ENCODE results near the gene CAPNS1. TPM values are rescaled to one million over a fixed set of nuclear protein-coding genes. Genes with fewer than 3 reads are reported as not detected.

CAPNS1 gene
- total RNA-seq, result 1,000 to 10,000 TPM in 1 of 9 donors, 100 to 1,000 TPM in 8; 272 to 1,054 (median 860) TPM
- polyA plus RNA-seq, result 1,000 to 10,000 TPM in 1 of 2 donors, 100 to 1,000 TPM in 1; 956 to 1,083 TPM
- long read RNA-seq, donor 1, transcript CAPNS1-201 (11 exons, 1,918 nt), result major isoform, 110 of 235 reads
- long read RNA-seq, donor 1, partial matches to known transcripts, result 79 of 235 reads
- long read RNA-seq, donor 1, other reads (novel, unspliced or antisense), result 46 of 235 reads
- long read RNA-seq, donor 2, partial matches to known transcripts, result 17 of 20 reads
- long read RNA-seq, donor 2, other reads (novel, unspliced or antisense), result 3 of 20 reads
- long read RNA-seq, donor 3, transcript CAPNS1-201 (11 exons, 1,918 nt), result major isoform, 67 of 143 reads
- long read RNA-seq, donor 3, partial matches to known transcripts, result 50 of 143 reads
- long read RNA-seq, donor 3, other reads (novel, unspliced or antisense), result 26 of 143 reads

GRCh38 chr19:36139473-36140303, at the start of gene CAPNS1:
TSS of gene CAPNS1 (plus strand) at chr19:36140066. CDS start at chr19:36141012, 946 bp downstream.
- H3K27ac ChIP-seq, result peak within 1 kb of the TSS; percentile 93 to 100 (median 99)
- no peaks in the 10 kb centered on the region for H3K27me3 ChIP-seq
- peaks cover 0 to 30% (median 29%) of the 10 kb centered on the region in 9 donors for H3K36me3 ChIP-seq
- H3K9me3 ChIP-seq, result no peaks in the 10 kb centered on the region
- peak; percentile 95 to 97 for TF ChIP-seq POLR2A (IDR thresholded peaks at IDR 0.05)
- TF ChIP-seq CTCF (IDR thresholded peaks at IDR 0.05), result peak in 5 of 12 donors; percentile 14 to 19 (median 17)
- peaks cover 0 to 30% (median 16%) of the 10 kb centered on the region in 12 donors for H3K4me1 ChIP-seq
- WGBS, 4 donors, result 0 to 1% (median 1%) methylated on average over 17 to 75 of the region's 75 CpGs
- intact Hi-C loops (cut with DNase I), result loop anchor here in 6 of 10 donors (1.0 to 10.0 kb wide), 5 partner anchors 11 to 385 kb away; partner anchors contain the start of genes COX7A1 (in 4 of the 6), HSPB6 (in 1 of the 6) and PROSER3 (in 1 of the 6)
- H3K4me3 ChIP-seq, result peak within 1 kb of the TSS; percentile 80 to 100 (median 95)
- DNase-seq, result peak; percentile 98 to 99 (median 99)
- ATAC-seq, result peak; percentile 91 to 93 (median 92)

- Histone ChIP-seq H3K36me3 (peaks cover 0 to 4% (median 0%) of the 10 kb centered on the region in 9 donors), H3K27ac (no peak overlapping the region), H3K4me3 (no peak overlapping the region), H3K4me1 (peaks cover 0 to 16% (median 3%) of the 10 kb centered on the region in 12 donors), H3K27me3 (no peaks in the 10 kb centered on the region), H3K9me3 (no peaks in the 10 kb centered on the region)
- 80 to 96% (median 91%) methylated on average over 13 of the region's 13 CpGs for WGBS, 4 donors
- no peak for TF ChIP-seq CTCF (IDR thresholded peaks at IDR 0.05)
- no peak for TF ChIP-seq POLR2A (IDR thresholded peaks at IDR 0.05)
- DNase-seq, result no peak
- intact Hi-C loops (cut with DNase I), result no loop called here
- ATAC-seq, result no peak
Measured at GRCh38 chr19:36090910-36091695, 48.8 kb upstream of the CAPNS1 start.

- intact Hi-C loops (cut with DNase I), result no loop called here
- Histone ChIP-seq H3K27me3 (no peaks in the 10 kb centered on the region), H3K27ac (peak overlapping the region in 2 of 12 donors; percentile 67 to 72), H3K4me3 (no peak overlapping the region), H3K9me3 (no peaks in the 10 kb centered on the region), H3K36me3 (peaks cover 0 to 11% (median 0%) of the 10 kb centered on the region in 9 donors), H3K4me1 (peaks cover 0 to 24% (median 5%) of the 10 kb centered on the region in 12 donors)
- TF ChIP-seq CTCF (IDR thresholded peaks at IDR 0.05), result no peak
- no peak for TF ChIP-seq POLR2A (IDR thresholded peaks at IDR 0.05)
- no peak for ATAC-seq
- WGBS, 4 donors, result 89 to 96% (median 92%) methylated on average over 4 to 7 of the region's 7 CpGs
- no peak for DNase-seq
Measured at GRCh38 chr19:36092566-36092965, 47.3 kb upstream of the CAPNS1 start.
